Stomach (tissue), 4 donors: ENCODE data around the gene FAM222B.

Source experiments
- EP300 ChIP-seq: sonication (generic); formaldehyde crosslinking; IDR thresholded peaks from one replicate; pipeline ENCODE4 v1.6.1; 2017; ENCODE audit warnings: antibody characterized with exemption
- POLR2A ChIP-seq, 4 donors: fragments of 450-650 bp; IDR thresholded peaks; one replicate each; pipeline ENCODE4 v1.6.1; 2016; ENCODE audit warnings: antibody characterized with exemption in 4 of 4, control low read depth in 2 of 4, mild to moderate bottlenecking in 1 of 4, moderate library complexity in 1 of 4
- TF ChIP-seq, protein P1 (sequence below), 7 experiments: fragments of 450-650 bp in 4 of 7; fragments of 200-600 bp in 3 of 7; sonication (generic) in 3 of 7; IDR thresholded peaks; one replicate each; pipeline ENCODE4 v1.5.1; 2016 to 2019; ENCODE audit warnings: antibody characterized with exemption in 7 of 7, control low read depth in 2 of 7, mild to moderate bottlenecking in 1 of 7

DNA sequence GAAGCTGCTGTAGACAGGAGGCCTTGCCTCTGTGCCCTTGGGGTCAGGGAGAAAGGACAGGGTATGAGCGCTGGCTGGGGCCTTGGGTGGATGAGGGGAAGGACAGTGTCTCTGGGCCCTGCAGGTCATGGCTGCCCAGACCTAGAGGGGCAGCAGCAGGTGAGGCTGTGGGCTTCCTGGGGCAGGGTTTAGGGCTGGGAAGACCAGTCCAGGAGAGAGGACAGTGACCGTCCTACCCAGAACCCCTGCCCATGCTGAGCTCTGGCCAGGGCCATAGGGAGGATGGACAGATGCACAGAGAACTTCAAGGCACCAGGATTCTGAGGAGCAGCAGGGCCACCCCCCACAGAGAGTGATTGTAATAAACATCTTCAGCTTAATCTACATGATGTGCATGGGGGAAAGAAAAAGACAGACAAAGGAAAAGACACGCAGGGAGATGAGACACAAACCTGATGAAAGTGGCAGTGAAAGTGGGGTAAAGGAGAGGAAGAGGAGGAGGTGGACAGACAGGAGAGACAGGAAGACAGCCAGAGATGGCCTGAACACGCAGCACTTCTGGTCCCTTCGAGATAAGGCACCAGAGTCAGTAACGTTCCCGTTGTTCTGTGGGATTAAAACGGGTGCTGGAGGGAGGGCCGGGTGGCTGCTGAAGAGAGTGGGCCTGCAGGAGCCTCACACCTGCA lies 37.4 kb upstream of the FAM222B start:
- TF ChIP-seq, protein P1, sequence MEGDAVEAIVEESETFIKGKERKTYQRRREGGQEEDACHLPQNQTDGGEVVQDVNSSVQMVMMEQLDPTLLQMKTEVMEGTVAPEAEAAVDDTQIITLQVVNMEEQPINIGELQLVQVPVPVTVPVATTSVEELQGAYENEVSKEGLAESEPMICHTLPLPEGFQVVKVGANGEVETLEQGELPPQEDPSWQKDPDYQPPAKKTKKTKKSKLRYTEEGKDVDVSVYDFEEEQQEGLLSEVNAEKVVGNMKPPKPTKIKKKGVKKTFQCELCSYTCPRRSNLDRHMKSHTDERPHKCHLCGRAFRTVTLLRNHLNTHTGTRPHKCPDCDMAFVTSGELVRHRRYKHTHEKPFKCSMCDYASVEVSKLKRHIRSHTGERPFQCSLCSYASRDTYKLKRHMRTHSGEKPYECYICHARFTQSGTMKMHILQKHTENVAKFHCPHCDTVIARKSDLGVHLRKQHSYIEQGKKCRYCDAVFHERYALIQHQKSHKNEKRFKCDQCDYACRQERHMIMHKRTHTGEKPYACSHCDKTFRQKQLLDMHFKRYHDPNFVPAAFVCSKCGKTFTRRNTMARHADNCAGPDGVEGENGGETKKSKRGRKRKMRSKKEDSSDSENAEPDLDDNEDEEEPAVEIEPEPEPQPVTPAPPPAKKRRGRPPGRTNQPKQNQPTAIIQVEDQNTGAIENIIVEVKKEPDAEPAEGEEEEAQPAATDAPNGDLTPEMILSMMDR (IDR thresholded peaks at IDR 0.05), result no peak
- TF ChIP-seq POLR2A (IDR thresholded peaks at IDR 0.05) (no peak), EP300 (no peak)
